GM21717 (cell line): ENCODE measurements around the gene MAP3K7CL.
"Not testable (repeated sequence)": the region's sequence is repeated elsewhere in the genome, so short reads cannot be mapped to it uniquely, and the experiment has no call there.

Experiments used
- ATAC-seq: cut with Tn5 transposase; IDR thresholded peaks from one replicate; pipeline ENCODE4 v1.9.1; 2021; ENCODE audit warnings: mild to moderate bottlenecking, moderate library complexity; ENCODE audit not compliant: unreplicated experiment

Gene MAP3K7CL

DNA sequence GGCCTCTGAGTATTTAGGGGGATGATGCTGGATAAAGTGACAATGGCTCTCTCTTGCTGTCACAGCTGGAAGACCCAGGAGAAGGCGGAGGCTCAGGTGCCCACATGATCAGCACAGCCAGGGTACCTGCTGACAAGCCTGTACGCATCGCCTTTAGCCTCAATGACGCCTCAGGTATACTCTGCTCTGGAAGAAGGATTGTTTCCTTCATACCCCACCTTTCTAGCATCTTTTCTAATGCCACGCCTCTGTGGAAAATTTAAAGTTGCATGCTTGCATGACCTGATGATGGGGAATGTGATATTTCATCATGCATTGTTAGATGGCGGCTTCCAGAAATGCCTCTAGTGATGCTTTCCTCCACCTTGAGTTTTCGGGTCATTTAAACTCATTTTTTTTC is 2.8 kb downstream of the MAP3K7CL start:
- ATAC-seq, result no peak

DNA sequence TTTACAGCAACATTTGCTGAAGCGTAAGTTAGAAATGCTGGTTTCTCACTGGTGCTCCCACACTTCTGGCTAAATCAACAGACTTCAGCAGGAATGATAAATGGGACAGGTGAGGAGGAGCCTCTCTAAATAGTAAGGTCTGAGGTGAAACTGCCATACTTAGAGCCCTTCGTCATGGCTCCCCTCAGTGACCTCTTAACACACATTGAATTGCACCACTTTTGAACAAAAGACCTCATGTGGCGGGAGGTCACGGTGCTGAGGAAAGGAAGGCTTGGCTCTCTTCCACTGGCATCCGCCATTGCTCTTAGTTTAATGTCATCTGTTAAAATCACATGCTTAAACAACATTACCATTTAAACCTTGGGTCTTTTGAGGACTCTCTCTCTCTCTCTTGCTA is 3.4 kb downstream of the MAP3K7CL start:
- ATAC-seq, result no peak

DNA sequence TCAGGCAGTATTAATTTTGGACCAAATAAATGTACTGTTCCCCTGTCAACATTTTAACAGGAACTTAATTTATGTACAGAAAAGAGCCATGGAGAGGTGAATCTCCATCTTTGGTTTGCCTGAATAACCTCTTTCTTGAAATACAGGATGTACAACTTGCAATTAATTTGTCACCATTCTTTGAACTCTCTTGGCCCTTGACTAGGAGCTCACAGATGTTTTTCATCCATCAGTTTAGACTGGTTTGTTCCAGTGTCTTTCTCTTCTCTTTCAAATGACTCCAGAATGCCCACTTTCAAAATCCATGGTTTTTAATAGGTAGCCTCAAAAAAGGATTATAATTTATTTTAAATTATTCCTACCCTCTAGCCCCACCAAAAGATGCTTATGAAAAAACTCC is 5.0 kb downstream of the MAP3K7CL start:
- no peak for ATAC-seq

DNA sequence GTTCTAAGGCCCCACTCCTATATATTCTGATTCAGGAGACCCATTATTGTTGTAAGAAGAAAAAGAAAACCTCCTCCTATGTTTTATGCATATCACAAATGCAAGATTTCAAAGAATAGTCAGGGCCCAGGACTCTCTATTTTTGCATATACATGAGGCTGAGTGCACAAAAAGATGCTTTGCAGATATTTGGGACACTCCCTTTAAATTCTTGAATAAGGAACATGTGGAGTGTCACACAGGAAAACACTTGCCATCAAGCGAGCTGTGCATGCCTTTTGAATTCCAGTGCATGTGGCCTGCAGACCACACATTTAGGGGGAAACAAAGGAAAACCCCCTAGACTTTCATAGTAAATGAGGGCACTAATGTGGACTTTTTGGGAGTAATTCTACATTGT is 5.6 kb downstream of the MAP3K7CL start:
- ATAC-seq, result no peak

DNA sequence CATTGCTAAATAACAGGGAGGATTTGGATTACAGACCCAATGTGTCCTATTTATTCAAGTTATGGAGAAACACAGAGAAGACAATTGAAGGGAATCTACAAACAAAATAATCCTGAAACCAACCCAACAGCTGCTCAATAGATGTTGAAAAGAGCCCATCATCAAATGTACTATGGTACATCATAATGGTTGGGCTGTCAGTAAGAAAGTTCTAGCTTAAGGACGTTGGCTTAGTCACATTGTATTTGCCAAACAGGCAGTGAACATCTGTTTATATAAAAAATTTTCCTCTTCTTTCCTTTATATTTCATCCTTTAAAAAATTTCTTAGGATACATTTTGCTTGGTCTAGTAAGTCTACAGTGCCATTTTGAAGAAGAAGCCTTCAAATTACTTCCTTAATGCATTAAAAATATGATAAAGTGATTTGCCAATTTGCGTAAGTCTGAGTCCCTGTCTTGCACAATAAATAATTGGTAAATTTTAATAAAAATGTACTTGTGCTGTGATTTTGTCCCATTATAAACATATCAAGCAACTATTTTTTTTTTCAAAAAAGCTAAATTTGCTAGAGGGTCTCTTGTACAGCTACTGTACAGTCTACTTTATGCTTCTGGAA is 14.4 kb downstream of the MAP3K7CL start:
- no peak for ATAC-seq

DNA sequence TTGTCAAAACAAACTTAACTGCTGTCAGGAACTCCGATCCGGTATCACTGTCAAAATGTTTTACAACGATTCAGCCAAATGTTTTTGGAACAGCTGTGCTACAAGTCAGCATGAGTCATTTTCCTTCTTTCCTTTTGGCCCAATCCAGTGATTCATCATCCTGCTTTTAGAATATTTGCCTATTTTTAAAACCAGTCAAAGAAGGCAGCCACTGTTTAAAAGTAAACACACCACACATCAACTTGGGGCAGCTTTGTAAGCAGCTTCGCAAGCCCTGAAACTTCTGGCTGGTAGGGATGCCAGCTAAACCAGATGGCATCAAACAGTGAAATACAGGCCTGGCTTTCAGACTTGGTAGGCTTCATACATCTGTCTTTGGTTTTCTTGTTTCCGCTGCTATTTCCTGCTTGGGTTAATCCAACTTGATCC is 14.9 kb downstream of the MAP3K7CL start:
- ATAC-seq, result no peak

DNA sequence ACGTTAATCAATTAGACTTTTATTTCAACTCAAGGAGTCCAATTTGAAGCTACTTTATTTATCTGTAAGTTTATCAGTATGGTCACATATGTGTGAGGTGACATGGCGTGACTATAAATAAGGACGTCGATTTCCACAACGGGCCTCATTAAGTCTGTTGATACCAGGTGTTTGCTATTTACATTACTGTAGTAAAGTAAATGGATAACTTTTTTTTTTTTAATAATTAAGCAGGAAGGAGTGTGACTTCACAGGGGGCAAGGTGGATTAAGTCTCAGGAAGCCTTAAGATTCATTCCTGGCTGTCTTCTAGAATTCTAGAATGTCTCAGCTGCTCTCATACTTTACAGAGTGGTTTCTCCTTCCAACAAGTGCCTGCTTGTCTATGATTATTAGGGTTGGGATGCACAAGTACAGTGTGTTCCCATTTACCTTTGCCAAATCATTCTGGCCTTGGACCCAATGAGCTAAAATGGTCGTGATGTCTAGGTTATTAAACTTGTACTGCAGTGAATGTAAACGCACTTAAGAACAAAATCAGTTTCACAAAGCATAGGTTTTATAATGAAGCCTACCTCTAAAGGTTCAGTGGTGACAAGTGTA is 15.5 kb downstream of the MAP3K7CL start:
- ATAC-seq, result no peak

DNA sequence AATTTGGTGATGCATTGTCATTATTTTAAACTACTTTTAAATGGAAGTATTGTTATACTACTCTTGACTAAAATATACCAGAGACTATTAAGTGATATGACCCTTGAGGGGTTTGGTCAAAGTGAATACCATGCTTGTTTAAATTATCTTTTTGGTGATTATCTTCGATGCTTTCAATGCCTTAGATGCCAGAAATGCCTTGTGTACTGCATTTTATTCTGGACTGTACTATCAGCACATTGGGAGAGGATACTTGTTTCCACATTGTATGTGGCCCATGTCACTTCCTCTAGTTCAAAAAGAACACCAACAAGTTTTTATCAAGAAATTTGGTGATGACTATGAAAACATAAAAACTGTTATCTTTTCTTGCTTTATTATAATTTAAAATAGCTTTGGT is 16.3 kb downstream of the MAP3K7CL start:
- ATAC-seq, result no peak

DNA sequence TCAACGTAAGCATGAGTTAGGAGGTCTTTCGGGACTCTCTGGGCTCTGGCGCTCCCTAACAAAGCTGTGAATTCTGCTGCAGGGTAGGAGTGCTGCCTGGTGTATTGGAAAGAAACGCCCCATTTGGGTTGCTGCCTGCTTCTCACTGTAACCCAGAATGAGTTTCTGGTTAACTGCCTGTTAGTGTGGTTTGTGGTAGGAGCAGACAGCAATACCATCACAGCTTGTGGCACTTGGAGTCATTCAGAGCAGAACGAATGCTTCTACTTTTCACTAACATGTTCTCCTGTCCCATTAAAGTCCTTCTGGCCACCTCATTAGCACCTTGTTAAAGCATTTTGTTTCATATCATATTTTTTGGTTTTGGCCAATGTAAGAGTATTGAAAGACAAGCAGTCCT is 18.1 kb downstream of the MAP3K7CL start:
- ATAC-seq, result no peak

DNA sequence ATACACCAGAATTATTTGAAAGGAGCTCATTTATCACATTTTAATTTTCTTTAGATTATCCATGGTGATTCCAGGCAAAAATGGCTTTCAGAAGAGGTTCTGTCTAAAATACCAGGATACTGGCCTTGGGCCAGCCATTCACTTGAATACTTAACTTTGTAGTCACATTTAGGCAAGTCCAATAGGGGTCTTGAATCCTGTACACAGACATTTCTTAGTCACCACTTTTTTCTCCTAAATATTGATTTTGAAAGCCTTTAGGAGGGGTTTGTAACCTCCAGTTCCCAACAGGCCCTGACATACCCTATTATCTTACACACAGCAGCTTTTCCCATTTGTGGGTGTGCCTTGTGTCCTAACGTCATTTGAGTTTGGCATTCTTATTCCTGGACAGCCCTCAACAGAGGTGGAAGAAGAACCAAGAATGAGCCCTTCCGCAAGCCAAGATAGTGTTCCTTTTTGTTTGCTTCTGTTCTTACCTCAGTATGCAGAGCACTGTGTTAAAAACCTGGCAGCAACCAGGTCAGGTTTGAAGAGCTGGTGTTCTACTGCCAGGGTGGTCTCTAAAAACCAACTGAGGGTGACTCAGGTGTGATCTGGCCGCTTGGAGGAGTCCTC is 19.5 kb downstream of the MAP3K7CL start:
- ATAC-seq, result no peak

DNA sequence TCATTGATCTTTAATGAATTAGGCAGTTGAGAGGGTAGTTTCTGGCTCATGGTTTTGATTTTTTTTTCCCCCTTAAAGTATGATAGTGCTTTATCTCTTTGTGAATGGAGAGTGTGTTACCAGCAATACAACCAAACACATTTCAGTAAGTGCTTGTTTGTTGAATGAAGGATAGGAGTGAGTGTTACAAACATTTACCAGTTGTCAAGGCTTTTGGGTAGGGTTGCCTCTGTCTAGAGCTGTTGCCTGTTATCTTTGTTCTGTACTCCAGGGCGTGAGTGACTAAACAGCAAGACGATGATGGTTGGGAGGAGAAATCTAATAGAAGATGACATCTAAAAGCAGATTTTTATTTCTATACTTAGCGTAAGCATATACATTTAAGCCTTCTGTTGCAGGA is 21.5 kb downstream of the MAP3K7CL start:
- ATAC-seq, result no peak

DNA sequence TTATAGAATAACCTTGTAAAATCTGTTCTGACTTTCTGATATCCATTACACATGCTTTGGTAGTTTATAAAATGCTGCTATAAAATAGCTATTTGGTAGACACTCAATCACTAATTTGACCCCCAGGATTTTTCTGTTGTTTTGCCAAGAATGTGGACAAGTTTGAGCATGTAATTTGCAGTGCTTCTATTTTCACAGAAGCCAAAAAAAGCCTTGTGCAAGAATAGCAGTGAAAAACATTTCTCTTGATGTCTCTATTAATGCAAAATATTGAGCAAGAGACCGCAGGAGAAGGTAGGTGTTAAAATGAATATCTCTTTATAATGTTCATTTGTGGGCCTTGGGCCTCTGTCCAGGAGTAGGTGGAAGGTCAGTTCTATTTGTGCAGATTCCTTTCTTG is 22.5 kb downstream of the MAP3K7CL start:
- ATAC-seq, result no peak

DNA sequence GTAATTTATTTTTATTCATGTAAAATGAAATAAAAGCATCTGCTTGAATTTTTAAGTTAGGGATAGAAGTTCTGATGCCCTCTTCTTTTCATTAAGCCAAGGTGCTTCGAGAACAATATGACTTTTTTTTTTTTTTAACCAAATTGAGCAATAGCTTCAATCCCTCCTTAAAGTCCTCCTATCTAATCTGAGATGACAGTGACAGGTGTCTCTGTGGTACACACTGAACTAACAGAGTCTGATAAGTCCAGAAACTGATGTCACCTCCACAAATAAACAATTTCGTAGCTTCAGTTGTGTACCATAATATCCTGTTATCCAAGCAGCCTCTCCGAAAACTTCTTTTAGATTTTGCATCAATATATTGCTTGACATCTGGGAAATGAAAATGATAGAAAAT is 23.8 kb downstream of the MAP3K7CL start:
- no peak for ATAC-seq

DNA sequence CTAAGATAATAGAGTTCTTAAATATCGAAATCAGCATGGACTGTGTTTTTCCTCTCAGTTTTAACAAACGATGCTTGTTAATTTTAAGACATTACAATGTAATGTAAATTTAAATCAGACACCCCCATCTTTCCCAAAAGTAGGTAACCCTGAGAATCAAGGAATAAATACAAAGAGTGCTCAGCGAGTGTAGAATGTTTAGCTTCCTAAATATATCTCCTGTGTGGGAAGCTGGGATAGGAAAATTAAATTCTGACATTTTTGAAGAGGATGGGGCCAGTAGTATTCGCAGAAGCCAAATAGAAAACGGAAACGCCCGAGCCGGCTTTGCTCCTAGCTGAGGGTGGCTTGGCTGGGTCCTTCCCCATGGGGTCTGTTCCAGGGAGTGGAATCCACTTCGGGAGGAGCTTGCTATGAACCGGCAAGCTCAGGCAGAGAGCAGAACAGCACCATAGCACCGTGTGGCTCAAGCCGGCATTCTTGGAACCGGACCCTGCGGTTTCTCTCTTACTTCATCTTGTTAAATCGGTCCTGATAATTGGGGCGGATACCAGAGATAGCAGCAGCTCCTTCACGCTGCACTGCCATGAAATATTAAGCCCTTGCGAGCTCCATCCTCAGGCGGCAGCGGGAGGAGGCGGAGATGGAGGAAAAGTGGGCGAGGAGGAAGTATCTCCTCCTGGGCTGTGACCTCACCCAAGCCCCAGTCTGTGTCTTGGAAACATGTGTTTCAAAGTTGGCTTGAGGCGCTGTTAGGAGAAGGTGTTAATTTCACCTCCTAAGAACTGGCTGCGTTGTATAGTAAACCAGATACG is 24.9 kb downstream of the MAP3K7CL start:
- no peak for ATAC-seq

DNA sequence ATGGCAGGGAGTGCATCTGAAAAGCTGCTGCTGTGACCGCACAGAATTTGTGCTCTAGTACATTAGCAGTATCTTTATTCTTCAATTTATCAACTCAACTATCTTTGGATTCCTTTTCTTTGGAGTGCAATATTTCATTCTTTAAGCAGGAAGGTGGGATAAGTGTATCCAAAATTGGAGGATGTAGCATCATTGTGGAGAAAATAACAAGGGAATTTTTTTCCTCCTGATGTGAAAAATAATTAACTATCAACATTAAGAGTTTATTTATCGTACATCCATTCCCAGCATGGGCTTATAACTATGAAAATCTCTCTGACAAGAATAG is 25.5 kb downstream of the MAP3K7CL start:
- no peak for ATAC-seq

DNA sequence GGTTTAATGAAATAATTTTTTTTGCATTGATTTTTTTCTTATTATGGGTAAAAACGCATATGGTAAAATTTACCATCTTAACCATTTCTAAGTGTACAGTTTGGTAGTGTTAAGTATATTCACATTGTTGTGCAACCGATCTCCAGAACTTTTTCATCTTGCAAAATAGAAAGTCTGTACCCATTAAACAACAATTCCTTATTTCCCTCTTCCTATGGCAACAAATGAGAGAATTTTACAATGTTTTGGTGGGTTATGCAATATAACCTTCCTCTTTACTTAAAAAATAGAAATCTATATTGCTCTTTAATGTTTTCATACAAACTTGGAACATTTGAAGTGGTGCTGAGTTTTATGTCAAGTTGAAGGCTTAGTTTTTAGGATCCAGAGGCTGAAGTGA is 26.6 kb downstream of the MAP3K7CL start:
- no peak for ATAC-seq

DNA sequence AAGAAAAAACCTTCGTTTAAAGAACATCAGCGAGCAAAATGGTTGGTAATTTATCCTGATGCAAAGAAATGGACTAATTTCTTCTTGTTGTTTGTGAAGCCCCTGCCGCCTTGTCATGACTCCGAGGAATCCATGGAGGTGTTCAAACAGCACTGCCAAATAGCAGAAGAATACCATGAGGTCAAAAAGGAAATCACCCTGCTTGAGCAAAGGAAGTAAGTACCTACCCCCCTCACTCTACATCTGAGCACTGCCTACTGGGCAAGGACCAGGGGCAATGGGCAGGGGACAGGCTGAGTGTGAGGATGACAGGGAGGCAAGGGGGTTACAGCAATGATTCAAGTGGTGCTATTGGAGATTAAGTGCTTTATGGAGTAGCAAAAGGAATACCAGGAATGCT is 29.4 kb downstream of the MAP3K7CL start:
- ATAC-seq, result no peak

DNA sequence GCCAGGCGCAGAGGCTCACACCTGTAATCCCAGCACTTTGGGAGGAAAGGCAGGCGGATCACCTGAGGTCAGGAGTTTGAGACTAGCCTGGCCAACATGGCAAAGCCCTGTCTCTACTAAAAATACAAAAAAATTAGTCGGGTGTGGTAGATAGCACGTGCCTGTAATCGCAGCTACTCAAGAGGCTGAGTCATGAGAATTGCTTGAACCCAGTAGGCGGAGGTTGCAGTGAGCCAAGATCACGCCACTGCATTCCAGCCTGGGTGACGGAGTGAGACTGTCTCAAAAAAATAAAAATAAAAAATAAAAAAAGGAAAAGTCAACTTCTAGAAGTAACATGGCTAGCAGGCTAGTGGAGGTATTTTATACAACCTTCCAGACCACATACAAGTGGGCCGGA is 32.4 kb downstream of the MAP3K7CL start:
- ATAC-seq, result not testable (repeated sequence)

DNA sequence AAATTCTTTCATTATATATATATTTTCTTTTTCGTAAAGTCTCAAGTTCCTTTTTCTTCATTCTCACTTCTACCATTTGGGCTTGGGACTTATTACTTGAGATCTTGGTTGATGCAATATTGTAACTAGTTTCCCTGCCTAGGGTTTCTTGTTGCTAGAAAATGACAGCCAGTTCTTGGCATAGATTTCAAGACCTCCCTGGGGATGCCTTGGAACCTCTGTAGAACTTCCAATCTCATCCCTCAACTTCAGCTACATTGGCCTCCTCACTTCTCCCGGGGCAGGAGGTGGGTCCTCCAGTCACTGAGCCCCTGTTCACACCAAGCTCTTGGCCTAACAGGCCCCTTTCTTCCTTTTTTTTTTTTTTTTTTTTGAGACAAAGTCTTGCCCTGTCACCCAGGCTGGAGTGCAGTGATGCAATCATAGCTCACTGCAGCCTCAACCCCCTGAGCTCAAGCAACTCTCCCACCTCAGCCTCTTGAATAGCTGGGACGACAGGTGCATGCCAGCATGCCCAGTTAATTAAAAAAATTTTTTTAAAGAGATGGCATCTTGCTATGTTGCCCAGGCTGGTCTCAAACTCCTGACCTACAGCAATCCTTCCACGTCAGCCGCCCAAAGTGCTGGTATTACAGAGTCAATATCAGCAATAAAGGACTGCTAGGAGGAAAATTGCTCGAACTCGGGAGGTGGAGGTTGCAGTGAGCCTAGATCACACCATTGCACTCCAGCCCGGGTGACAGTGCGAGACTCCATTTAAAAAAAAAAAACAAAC is 33.1 kb downstream of the MAP3K7CL start:
- no peak for ATAC-seq

DNA sequence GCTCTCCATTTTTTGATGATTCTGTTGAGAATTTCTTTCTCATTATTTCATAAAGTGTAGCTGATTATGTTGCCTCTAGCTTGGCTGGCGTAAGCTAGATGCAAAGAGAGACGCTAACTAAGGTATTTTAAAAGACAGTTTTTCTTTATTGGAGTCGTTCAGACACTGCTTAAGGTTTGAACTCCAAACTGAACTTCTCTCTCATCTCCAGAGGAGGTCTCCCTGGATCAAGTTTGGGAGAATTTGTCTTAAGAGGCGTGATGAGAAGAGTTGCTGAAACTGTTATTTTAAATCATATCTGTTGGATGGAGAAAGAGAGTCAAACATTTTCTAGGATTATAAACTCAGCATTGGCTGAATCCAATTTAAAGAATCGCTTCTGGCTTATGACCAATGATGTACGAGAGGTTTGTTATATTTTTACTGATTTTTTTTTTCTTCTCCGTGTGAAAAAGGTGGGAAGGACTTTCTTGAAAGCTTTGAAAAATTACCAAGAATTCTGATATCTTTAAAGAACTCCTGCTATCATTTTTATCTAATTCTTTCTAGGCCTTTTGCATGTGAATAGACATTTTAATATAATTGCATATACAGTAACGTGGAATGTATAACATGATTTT is 34.0 kb downstream of the MAP3K7CL start:
- no peak for ATAC-seq

DNA sequence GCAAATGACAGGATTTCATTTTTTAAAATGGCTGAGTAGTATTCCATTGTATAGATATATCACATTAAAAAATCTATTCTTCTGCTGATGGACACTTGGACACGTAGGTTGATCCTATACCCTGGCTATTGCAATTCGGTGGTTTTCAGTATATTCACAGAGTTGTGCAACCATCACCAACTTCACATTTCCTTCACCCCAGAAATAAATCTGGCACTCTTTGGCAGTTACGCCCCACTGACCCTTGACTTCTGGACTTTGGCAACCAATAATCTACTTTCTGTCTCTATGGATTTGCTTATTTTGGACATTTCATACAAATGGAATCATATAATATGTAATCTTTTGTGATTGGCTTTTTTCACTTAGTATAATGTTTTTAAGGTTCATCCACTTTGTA is 35.9 kb downstream of the MAP3K7CL start:
- no peak for ATAC-seq
